GM15510 (cell line): ENCODE results near the gene STH.

Experiments
- POLR2A ChIP-seq: IDR thresholded peaks from 3 replicates; pipeline ENCODE4 v1.6.1; 2011; ENCODE audit warnings: borderline replicate concordance; ENCODE audit not compliant: insufficient read length; ENCODE audit errors: extremely low read depth

Gene STH

DNA sequence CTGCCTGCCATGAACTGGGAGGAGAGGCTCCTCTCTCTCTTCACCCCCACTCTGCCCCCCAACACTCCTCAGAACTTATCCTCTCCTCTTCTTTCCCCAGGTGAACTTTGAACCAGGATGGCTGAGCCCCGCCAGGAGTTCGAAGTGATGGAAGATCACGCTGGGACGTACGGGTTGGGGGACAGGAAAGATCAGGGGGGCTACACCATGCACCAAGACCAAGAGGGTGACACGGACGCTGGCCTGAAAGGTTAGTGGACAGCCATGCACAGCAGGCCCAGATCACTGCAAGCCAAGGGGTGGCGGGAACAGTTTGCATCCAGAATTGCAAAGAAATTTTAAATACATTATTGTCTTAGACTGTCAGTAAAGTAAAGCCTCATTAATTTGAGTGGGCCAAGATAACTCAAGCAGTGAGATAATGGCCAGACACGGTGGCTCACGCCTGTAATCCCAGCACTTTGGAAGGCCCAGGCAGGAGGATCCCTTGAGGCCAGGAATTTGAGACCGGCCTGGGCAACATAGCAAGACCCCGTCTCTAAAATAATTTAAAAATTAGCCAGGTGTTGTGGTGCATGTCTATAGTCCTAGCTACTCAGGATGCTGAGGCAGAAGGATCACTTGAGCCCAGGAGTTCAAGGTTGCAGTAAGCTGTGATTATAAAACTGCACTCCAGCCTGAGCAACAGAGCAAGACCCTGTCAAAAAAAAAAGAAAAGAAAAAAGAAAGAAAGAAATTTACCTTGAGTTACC, 36.7 kb upstream of the STH start:
- TF ChIP-seq POLR2A, result no peak

DNA sequence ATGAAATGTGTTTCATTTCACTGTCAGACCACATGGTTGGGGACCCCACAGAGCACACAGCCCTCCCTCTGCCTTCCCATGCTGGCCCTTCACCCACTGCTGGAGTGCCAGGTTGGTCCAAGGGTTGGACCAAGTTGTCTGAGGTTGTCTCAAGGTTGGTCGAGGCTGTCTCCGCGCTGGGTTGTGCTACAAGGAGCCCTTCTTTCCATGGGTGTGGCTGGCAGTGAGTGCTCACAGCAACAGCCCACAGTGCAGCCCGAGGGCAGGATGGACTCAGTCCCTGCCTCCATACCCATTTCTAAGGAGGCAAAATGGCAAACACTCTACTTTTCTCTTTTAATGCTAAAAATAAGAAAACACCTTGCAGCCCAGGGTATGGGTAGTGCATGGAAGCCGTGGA, 35.8 kb upstream of the STH start:
- TF ChIP-seq POLR2A, result no peak

DNA sequence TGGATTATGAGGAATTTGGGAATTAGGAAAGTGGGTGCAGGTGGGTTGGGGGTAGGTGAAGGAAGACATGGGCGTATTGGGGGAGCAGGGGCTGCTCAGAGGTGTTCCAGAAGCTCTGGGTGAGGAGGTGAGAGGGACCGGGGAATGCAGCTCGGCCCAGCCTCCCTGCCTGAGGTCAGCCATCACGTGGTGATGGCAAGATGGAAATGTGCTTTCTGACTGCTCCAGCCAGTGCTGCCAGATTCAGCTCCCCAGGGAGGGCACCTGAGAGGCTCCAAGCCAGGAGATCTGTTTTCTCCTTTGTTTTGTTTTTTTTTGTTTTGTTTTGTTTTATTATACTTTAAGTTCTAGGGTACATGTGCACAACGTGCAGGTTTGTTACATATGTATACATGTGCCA, 35.2 kb upstream of the STH start:
- no peak for TF ChIP-seq POLR2A

DNA sequence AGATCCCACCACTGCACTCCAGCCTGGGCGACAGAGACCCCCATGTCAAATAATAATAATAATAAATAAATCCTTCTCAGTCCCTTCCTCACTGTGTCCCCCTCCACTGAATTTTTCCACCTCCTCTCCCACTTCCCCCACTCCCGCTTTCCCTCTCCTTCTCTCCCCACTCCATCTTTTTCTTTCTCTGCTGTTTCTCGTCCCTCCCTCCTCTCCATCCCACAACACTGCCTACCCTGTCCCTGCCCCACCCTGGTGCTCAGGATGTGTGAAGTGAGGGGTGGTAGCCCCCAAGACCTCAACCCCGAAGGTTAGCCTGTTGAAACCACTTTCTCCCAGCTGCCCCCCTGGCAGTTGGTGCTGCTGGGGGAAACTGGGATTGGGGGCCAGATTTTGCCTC, 34.4 kb upstream of the STH start:
- TF ChIP-seq POLR2A, result no peak

DNA sequence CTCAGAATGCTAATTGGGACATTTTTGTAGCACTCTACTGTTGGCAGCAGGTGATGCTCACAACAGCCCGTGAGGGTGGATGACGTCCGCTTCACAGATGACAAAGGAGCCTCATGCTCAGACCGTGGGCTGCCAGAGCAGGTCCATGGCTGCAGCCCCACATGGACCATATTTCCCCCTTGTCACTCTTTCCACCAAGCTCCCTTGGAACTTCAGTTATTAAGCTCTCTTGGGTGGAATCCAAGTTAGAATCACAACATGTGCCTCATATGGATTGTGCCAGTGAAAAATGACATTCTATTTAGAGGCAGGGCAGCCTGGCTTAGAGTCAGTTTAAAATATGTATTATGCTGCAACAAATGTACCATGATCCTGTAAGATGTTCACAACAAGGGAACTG, 33.2 kb upstream of the STH start:
- no peak for TF ChIP-seq POLR2A

DNA sequence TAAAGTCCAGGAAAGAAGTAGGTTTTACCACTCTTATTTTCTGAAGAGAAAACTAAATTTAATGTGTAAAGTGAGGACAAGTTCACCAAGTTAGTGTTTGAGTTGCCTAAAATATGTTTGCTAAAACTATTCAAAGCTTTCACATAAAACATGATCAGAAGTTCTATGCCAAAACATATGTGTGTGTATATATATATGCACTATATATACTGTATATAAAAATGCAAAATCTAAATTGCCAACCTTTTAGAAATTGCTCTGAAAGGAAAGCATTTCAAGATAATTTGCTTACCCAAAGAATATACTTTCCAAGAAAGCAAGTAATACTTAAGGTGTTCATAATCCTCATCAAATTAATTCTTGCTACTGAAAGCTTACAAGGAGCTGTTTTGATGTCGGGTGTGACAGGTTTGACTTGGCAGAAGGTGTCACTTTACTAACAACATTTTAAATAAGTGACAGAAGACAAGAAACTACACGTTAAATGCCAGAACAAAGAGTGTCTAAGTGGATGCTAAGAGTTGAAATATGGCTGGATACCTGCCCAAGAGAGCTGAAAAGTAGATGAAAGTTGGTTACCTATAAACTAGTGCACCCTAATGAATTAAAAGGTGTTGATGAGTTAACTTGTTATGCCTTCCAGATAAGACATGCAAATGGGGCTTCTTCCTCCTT, 32.3 kb upstream of the STH start:
- no peak for TF ChIP-seq POLR2A

DNA sequence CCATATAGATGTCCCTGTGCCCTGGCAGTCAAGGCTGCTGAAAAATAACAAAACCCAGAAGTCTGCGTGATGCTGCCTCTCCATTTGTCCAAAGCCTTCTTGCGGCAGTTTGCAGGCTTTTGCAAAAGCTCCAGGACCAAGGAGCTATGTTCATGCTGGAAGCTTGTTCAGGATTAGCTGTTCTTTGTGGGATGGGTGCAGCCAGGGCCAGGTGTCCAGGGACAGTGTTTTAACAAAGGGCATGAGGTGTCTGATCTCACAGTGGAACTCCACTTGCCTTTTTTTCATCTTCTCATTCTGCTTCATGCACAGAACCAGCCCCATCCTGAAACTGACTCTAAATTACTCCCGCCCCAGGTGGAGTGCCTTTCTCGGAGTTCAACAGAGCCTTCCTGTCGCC, 31.7 kb upstream of the STH start:
- TF ChIP-seq POLR2A, result no peak

DNA sequence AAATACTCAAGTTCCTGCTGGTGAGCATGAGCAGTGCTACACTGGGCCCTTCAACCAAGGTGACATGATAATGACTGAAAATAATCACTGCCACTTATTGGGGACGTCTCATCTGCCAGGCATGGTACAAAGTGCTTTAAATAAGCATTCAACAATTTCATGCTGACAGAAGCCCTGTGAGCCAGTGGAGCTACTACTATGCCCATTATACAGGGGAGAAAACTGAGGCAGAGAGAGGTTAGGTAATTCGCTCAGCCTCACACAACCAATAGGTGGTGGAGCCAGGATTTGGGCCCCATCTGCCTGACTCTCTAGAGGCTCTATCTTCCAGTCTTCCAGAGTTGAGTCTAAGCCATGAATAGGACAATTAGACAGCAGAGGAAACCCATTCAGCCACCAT, 30.3 kb upstream of the STH start:
- no peak for TF ChIP-seq POLR2A

DNA sequence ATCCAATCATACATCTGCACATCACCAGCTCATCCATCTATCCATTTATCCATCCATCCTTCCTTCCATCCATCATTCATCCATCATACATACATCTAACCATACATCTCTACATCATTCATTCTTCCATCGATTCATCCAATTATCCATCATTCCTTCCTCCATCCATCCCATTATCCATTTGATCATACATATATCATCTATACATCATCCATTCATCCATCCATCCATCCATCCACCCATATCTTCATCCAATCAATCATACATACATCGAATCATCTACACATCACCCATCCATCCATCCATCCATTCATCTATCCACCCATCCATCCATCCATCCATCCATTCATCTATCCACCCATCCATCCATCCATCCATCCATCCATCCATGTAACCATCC, 29.3 kb upstream of the STH start:
- no peak for TF ChIP-seq POLR2A

DNA sequence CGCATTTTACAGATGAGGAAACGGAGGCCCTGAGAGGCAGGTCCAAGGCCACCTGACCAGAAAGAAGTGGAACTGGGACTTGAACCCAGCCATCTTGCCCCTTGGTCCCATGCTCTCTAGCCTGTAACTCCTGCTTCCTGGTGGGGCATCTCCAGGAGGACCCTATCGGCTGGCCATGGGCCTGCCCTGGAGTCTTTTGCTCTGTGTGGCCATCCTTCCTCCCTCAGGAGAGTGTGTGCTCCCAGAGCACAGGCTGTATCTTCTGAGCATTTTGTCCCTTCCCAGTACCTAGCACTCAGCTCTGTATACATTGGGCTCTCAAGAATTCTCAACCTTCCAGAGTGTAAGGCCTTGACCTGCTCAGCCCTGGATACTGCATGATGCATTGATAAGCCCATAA, 28.4 kb upstream of the STH start:
- TF ChIP-seq POLR2A, result no peak

DNA sequence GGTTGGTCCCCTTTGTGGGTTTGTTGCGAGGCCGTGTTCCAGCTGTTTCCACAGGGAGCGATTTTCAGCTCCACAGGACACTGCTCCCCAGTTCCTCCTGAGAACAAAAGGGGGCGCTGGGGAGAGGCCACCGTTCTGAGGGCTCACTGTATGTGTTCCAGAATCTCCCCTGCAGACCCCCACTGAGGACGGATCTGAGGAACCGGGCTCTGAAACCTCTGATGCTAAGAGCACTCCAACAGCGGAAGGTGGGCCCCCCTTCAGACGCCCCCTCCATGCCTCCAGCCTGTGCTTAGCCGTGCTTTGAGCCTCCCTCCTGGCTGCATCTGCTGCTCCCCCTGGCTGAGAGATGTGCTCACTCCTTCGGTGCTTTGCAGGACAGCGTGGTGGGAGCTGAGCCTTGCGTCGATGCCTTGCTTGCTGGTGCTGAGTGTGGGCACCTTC, 27.3 kb upstream of the STH start:
- TF ChIP-seq POLR2A, result no peak

DNA sequence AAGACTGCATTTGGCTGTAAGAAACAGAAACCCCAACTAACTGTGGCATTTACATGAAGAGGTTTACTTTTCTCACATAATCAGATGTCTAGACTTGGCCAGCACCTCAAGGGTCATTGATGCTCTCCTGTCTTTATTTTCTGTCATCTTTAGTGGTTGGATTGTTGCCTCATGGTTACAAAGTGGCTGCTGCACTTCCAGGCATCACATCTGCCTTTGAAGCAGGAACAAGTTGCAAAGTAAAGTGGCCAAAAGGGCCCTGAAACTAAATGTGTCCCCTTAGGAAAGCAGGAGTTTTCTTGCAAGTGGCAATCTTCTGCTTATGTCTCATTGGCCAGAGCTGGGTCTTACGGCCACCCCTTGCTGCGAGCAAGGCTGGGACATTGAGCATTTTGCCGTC, 26.5 kb upstream of the STH start:
- no peak for TF ChIP-seq POLR2A

DNA sequence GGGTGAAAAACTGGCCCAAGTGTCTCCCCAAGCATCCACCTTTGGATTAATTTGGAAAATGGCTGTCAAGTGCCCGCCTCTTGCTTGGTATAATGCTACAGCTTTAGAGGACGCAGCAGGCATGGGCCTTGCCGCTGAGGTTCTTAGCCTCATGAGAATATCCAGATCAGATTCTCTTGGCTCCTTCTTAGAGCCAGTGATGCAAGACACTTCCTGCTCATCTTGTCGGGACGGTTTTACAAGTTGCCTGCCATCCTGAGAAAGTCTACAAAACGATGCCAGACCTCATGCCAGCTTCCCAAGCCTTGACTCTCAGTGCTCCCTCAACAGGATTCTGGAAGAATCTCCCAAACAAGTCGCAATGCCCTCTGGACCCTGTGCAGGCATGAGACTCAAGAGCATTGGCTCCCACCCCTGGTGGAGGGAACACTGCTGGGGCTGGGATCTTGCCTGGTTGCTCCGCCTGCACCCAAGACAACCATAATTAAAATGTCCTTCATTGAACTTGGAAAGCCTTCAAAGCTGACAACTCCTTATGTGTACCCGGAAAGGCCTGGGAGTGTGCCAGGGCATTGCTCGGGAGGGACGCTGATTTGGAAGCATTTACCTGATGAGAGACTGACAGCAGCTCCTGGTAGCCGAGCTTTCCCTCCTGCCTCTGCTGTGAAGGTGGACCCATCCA, 25.8 kb upstream of the STH start:
- no peak for TF ChIP-seq POLR2A

DNA sequence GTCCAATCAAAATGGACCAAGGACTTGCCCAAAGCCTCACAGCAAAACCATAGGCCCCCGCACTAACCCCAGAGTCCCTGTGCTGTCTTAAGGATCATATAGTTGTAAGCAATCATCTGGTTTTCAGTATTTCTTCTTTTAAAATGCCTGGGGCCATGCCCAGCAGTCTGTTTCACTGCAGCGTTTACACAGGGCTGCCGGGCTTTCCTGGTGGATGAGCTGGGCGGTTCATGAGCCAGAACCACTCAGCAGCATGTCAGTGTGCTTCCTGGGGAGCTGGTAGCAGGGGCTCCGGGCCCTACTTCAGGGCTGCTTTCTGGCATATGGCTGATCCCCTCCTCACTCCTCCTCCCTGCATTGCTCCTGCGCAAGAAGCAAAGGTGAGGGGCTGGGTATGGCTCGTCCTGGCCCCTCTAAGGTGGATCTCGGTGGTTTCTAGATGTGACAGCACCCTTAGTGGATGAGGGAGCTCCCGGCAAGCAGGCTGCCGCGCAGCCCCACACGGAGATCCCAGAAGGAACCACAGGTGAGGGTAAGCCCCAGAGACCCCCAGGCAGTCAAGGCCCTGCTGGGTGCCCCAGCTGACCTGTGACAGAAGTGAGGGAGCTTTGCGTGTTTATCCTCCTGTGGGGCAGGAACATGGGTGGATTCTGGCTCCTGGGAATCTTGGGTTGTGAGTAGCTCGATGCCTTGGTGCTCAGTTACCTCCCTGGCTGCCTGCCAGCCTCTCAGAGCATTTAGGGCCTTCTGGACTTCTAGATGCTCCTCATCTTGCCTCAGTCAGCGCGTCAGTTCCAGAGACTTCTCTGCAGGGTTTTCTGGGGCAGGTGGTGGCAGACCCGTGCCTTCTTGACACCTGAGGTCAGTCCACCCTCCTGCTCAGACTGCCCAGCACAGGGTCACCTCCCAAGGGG, 24.8 kb upstream of the STH start:
- TF ChIP-seq POLR2A, result no peak
